Measurements from ENCODE around the gene POLE.

DNA sequence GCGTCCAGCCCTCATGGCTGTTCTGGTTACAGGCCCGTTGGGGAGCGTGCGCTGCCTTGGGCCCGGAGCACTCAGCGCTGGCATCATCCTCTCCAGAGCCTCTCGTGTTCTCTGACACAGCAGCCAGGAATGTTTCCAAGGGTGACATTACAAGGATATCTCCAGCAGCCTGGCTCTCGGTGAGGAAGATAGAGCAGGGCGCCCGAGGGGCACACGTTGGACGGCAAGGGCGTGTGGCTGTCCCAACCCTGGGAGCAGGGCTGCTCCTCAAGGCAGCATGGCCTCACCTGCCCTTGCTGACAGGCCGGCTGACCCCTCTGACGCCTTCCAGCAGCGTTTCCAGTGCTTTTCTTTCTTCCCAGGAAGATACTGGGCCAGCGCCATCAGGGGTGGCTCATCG, 91.1 kb downstream of the POLE start:
- TF ChIP-seq, protein P1, sequence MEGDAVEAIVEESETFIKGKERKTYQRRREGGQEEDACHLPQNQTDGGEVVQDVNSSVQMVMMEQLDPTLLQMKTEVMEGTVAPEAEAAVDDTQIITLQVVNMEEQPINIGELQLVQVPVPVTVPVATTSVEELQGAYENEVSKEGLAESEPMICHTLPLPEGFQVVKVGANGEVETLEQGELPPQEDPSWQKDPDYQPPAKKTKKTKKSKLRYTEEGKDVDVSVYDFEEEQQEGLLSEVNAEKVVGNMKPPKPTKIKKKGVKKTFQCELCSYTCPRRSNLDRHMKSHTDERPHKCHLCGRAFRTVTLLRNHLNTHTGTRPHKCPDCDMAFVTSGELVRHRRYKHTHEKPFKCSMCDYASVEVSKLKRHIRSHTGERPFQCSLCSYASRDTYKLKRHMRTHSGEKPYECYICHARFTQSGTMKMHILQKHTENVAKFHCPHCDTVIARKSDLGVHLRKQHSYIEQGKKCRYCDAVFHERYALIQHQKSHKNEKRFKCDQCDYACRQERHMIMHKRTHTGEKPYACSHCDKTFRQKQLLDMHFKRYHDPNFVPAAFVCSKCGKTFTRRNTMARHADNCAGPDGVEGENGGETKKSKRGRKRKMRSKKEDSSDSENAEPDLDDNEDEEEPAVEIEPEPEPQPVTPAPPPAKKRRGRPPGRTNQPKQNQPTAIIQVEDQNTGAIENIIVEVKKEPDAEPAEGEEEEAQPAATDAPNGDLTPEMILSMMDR (conservative IDR thresholded peaks at IDR 0.05; ENCODE audit: low read depth, low read length) = no peak
- TF ChIP-seq RCOR1 (IDR thresholded peaks at IDR 0.05; ENCODE audit: insufficient replicate concordance, low read length) (no peak), FOS (IDR thresholded peaks at IDR 0.05; ENCODE audit: low read depth, low read length) (no peak), CEBPB (IDR thresholded peaks at IDR 0.05; ENCODE audit: low read depth, low read length) (no peak), MXI1 (IDR thresholded peaks at IDR 0.05; ENCODE audit: borderline replicate concordance, low read depth, low read length) (no peak), POLR2A (IDR thresholded peaks at IDR 0.05; ENCODE audit: low read depth, low read length) (no peak), RAD21 (IDR thresholded peaks at IDR 0.05; ENCODE audit: low read length) (no peak)

Measured in IMR-90 (cell line).